ENCODE data around the gene CNIH4. TPM values are rescaled to one million over a fixed set of nuclear protein-coding genes. Genes with fewer than 3 reads are reported as not detected.

Gene CNIH4
- total and polyA plus RNA-seq, 4 donors: 27.8 to 146 (median 113) TPM

DNA sequence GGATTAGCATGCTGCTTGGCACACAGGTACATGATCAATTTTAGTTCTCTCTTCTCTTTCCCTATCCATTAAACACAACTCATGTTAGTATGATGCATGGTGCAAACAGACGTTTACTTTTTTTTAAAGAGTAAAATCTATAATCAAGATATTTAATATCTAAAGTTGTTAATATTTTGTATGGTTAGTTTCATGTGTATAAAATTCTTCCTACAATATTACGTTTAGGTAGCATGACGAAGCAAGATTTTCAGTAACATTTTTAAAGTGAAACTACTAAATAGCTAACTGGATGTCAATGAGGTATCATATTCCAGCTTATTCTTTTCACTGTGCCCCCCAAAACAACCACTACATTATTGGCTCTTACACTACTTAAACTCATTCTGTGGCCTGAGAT lies 36.6 kb downstream of the CNIH4 start:
- peaks cover 12 to 62% (median 46%) of the 10 kb centered on the region in 4 donors for H3K36me3 ChIP-seq (ENCODE audit: control insufficient read depth in 4 of 4, insufficient read depth in 4 of 4, low read length in 4 of 4)
- no peaks in the 10 kb centered on the region for H3K4me1 ChIP-seq (ENCODE audit: control insufficient read depth in 5 of 5, insufficient read depth in 5 of 5, low read length in 5 of 5)
- H3K9ac ChIP-seq (ENCODE audit: insufficient read depth in 1 of 2, low read length in 2 of 2): no peak overlapping the region
- no peak for ATAC-seq (ENCODE audit: insufficient read depth, low FRiP score)
- TF ChIP-seq, protein P1, sequence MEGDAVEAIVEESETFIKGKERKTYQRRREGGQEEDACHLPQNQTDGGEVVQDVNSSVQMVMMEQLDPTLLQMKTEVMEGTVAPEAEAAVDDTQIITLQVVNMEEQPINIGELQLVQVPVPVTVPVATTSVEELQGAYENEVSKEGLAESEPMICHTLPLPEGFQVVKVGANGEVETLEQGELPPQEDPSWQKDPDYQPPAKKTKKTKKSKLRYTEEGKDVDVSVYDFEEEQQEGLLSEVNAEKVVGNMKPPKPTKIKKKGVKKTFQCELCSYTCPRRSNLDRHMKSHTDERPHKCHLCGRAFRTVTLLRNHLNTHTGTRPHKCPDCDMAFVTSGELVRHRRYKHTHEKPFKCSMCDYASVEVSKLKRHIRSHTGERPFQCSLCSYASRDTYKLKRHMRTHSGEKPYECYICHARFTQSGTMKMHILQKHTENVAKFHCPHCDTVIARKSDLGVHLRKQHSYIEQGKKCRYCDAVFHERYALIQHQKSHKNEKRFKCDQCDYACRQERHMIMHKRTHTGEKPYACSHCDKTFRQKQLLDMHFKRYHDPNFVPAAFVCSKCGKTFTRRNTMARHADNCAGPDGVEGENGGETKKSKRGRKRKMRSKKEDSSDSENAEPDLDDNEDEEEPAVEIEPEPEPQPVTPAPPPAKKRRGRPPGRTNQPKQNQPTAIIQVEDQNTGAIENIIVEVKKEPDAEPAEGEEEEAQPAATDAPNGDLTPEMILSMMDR (IDR thresholded peaks at IDR 0.05; ENCODE audit: control extremely low read depth, extremely low read depth): no peak
- H3K4me3 ChIP-seq: no peak overlapping the region
- WGBS, 2 donors: 67 to 80% methylated on average over 3 of the region's 3 CpGs
- no peaks in the 10 kb centered on the region for H3K27me3 ChIP-seq (ENCODE audit: control insufficient read depth in 3 of 3, insufficient read depth in 3 of 3, low read length in 2 of 3)
- no peak for DNase-seq
- H3K9me3 ChIP-seq (ENCODE audit: control insufficient read depth in 4 of 4, insufficient read depth in 3 of 4, low read length in 3 of 4): no peaks in the 10 kb centered on the region
- no peak overlapping the region for H3K27ac ChIP-seq (ENCODE audit: low read depth in 1 of 2, low read length in 1 of 2)

DNA sequence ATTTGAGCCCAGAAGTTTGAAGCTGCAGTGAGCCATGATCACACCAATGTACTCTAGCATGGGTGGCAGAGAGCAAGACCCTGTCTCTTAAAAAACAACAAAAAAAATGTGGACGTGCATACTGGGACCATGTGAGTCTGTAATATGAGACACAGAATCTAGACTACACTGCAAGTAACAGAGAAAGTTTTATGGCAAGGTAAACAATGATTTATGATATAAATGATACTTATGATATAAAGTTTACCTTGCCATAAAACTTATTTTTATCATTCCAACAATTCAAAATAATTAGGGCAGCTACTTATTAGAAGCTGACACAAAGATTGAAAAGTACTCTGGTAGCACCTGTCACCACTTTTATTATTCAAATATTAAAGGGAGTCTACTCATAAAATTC lies 43.2 kb downstream of the CNIH4 start:
- H3K9me3 ChIP-seq (ENCODE audit: control insufficient read depth in 4 of 4, insufficient read depth in 3 of 4, low read length in 3 of 4): no peaks in the 10 kb centered on the region
- H3K4me1 ChIP-seq (ENCODE audit: control insufficient read depth in 5 of 5, insufficient read depth in 5 of 5, low read length in 5 of 5): no peaks in the 10 kb centered on the region
- H3K27ac ChIP-seq (ENCODE audit: low read depth in 1 of 2, low read length in 1 of 2): no peak overlapping the region
- H3K36me3 ChIP-seq (ENCODE audit: control insufficient read depth in 4 of 4, insufficient read depth in 4 of 4, low read length in 4 of 4): peaks cover 12 to 50% (median 28%) of the 10 kb centered on the region in 4 donors
- DNase-seq (no peak), ATAC-seq (ENCODE audit: insufficient read depth, low FRiP score) (no peak)
- no peak overlapping the region for H3K9ac ChIP-seq (ENCODE audit: insufficient read depth in 1 of 2, low read length in 2 of 2)
- TF ChIP-seq, protein P1 (IDR thresholded peaks at IDR 0.05; ENCODE audit: control extremely low read depth, extremely low read depth): no peak
- H3K4me3 ChIP-seq: no peak overlapping the region
- H3K27me3 ChIP-seq (ENCODE audit: control insufficient read depth in 3 of 3, insufficient read depth in 3 of 3, low read length in 2 of 3): no peaks in the 10 kb centered on the region
- WGBS, 2 donors: 83 to 89% methylated on average over 1 of the region's 1 CpG

DNA sequence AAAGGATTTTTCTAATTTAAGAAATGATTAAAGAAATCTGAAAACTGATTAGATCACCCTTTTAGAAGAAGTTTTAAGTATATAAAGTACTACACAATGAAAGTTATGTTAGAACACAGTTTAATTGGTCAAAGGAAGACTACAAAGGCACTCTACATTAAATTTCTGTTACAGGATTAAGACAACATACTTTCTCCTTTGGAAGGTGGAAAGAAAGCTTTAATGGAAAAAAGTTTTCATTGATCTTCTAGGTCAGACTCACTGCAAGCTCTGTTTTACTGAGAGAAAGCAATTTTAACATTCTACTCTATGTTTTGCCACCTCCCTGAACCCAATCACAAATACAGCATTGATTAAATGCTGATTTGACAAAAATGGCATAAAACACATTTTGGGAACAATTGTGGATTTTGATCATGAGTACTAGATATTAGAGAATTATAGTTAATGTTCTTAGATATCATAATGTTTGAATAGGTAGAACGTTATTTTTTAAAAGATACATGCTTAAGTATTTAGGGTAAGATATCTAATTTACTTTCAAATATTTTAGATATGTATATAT lies 45.9 kb downstream of the CNIH4 start:
- 91 to 95% methylated on average over 1 of the region's 1 CpG for WGBS, 2 donors
- no peak overlapping the region for H3K27ac ChIP-seq (ENCODE audit: low read depth in 1 of 2, low read length in 1 of 2)
- ATAC-seq (ENCODE audit: insufficient read depth, low FRiP score) (no peak), DNase-seq (no peak)
- TF ChIP-seq, protein P1 (IDR thresholded peaks at IDR 0.05; ENCODE audit: control extremely low read depth, extremely low read depth): no peak
- H3K4me3 ChIP-seq: no peak overlapping the region
- H3K4me1 ChIP-seq (ENCODE audit: control insufficient read depth in 5 of 5, insufficient read depth in 5 of 5, low read length in 5 of 5): no peaks in the 10 kb centered on the region
- no peak overlapping the region for H3K9ac ChIP-seq (ENCODE audit: insufficient read depth in 1 of 2, low read length in 2 of 2)
- no peaks in the 10 kb centered on the region for H3K9me3 ChIP-seq (ENCODE audit: control insufficient read depth in 4 of 4, insufficient read depth in 3 of 4, low read length in 3 of 4)
- H3K36me3 ChIP-seq (ENCODE audit: control insufficient read depth in 4 of 4, insufficient read depth in 4 of 4, low read length in 4 of 4): peaks cover 15 to 51% (median 25%) of the 10 kb centered on the region in 4 donors
- no peaks in the 10 kb centered on the region for H3K27me3 ChIP-seq (ENCODE audit: control insufficient read depth in 3 of 3, insufficient read depth in 3 of 3, low read length in 2 of 3)

Measured in lung (tissue), 12 donors.